Fibroblast of peridontal ligament (primary cell): ENCODE results near the gene MACROD2.
"Not testable (repeated sequence)": the region's sequence is repeated elsewhere in the genome, so short reads cannot be mapped to it uniquely, and the experiment has no call there.

ENCODE experiments used
- DNase-seq: peaks from one replicate; pipeline ENCODE4 v3.0.0-alpha.2; 2010; ENCODE audit errors: extremely low read depth

Gene MACROD2

DNA sequence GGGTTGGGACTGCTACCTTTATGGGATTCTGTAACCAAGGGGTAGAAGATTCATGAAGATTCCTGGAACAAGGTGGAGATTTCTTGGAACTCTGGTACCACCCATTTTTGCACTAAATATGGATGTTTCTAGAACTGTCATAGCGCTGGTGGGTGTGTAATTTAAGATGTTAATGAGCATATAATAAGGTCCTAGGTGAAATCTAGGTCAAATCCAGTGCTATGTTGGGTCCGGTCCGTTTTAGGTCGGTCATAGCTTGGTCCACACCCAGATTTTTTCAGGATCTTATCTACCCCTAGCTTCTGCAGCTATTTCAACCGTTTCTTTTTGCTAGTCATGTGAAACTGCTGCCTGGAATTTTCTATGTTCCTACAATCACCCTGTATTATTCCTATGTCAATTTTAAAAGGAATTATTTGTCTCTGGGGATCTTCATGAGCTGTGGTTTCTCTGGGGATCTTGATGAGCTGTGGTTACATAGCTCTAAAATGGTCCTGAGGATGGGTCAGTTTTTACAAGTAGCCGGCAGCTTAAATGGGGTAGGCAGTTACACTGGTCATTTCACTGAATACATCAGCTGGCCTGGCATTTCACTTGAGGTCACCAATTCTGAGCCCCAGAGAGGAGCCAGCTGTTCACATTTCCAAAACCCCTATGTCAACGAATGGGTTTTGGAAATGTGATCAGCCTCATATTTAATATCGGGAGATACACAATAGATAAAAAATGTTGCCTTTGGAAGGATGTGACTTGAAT lies 994.4 kb downstream of the MACROD2 start:
- DNase-seq, result no peak

DNA sequence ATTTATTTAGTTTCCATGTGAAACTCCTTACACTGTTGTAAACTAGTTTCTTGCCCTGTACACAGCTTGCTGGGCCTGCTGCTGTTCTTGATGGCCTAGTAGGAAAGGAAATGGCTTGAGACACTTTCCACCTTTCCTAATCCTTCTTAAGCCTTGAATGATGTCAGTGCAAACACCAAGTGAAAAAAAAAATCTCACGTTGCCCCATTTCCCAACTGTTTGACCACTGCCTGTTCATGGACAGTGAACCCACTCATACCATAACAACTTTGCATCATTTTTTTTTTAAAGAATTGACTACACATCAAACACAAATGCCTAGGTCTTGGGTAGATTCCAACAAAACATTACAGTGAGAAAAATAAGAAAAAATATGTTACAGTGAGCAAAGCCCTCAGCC lies 995.7 kb downstream of the MACROD2 start:
- peak; percentile 14 for DNase-seq

DNA sequence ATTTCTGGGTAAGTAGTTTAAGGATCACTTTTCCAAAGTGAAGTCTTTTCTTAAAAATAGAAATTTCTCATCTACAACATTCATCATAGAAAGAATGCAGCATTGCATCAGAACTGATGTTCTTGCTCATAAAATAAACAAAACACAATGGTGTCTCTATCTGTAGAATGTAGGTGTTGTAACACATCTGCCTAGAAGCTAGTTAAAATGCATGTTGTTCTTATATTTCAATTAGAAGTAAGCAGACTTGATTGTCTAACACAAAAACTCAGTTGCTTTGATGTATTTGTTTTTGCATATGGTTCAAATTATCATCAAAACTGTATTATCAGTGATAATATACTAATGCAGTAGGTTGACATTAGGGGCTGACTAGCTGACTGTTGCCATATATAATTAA lies 996.8 kb downstream of the MACROD2 start:
- peak; percentile 59 for DNase-seq

DNA sequence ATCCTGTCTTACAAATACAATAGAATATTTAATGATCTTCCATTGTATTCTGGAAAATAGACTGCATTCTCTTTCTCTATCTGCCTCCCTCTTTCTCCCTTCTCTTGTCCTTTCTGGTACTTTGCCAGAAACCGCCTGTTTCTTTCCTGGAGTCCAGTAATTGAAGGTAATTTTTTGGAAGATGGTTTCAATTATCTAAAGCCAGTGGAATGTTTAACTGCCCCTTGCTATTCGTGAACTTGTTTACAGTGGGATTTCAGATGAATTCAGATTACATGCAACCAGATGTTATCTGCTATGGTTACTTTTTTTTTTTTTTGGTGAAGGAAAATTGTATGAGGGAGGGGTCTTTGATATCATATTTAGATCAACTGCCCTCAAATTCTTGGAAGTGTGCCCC lies 997.6 kb downstream of the MACROD2 start:
- DNase-seq, result peak; percentile 61

DNA sequence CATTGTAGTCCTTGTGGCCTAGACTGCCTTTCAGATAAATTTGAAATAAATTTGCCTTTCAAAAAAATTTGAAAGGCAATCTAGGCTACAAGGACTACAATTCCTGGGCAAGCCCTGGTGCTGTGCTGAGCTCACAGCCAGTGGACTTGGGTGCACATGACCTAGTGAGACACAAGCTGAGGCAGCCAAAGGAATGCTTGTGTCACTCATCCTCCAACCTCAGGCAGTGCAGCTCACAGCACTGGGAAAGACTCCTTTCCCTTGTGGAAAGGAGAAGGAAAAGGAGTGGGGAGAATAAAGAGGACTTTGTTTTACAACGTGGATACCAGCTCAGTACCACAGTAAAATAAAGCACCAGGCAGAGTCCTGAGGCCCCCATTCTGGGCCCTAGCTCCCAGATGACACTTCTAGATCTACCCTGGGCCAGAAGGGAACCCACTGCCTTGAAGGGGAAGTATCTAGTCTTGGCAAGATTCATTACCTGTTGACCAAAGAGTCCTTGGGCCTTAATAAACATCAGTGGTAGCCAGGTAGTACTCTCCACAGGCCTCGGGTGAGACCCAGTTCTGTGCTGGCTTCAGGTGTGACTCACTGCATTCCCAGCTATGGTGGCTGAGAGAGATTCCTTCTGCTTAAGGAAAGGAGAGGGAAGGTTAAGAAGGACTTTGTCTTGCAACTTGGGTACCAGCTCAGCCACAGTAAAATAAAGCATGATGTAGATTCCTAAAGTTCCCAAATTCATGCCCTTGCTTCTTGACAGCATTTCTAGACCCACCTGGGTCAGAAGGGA lies 1001.8 kb downstream of the MACROD2 start:
- DNase-seq, result no peak

DNA sequence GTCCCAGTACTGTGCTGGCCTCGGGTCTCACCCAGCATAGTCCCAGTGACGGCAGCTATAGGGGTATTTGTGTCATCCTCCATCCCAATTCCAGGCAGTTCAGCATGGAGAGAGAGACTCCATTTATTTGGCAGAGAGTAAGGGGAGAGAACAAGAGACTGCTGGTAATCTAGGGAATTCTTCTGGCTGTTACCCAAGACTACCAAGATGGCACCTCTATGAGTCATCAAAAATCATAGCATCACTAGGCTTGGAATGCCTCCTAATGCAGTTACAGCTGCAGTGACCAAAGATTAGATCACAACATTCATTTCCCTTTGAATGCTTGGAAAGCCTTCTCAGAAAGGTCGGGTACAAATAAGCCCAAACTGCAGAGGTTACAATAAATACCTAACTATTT lies 1002.5 kb downstream of the MACROD2 start:
- peak; percentile 57 for DNase-seq

DNA sequence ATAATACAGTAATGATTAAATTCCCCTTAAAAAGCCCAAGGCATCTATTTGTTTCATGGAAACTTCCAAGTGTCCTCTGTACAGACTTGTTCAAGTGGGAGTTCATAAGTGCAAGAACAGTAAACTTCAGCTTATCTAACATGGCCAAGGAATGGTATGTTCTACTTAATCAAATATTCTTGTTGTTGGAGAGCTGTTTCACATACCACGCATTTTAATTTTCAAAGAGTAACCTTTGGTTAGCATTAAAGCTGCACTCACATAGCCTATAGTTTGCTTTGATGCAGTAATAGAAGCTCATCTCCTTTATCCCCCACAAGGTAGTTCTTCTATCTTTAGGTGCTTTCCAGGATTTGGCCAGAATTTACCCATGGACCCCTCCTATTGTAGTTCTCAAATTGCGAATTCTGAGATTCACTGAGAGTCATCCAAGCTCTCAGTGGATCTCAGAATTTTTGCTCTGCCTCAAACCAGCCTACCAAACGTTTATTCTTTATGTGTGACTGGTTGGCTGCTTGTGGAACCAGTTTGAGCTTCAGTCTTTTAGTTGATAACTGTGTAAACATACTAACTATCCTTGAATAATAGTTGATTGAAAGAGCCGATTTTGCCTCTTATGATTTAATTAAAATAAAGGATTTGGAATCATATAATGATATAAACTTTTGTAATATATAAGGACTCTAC lies 1010.1 kb downstream of the MACROD2 start:
- no peak for DNase-seq

DNA sequence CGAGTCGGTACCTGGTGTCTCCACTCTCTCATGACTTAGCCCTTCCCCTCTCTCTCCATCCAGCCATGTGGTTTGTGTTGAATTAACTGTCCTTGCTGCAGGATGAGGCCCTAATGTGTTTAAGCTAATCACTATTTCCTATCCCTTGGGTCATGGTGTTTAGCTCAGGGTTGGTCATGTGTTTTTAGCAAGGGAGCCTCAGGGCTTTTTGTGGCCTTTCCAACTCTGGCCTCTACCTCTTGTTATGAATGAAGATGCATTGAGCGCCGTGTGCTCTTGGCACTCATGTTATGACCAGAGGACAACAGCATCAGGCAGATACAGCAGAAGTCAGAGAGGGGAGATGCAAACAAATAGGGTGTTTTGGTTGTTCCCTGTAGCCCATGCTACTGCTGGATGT lies 1016.3 kb downstream of the MACROD2 start:
- DNase-seq, result no peak

DNA sequence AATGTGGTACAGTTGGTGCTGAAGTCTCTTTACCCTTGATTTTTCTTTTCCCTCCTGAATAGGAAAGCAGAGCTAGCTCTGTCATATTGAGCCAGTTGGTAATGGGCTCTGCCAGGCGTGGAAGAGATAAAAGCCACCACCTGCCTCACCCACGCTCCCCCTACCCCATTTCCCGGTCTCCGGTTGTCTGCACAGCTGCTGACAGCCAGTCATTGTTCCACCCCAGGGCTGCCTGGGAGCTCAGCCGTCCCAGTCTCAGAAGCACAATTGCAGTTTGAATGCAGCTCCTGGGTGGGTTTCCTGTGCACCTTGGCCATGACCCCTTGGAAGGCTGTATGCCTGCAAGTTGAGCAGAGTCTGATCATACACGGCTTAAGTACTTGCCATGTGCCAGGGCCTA lies 1017.2 kb downstream of the MACROD2 start:
- DNase-seq, result no peak

DNA sequence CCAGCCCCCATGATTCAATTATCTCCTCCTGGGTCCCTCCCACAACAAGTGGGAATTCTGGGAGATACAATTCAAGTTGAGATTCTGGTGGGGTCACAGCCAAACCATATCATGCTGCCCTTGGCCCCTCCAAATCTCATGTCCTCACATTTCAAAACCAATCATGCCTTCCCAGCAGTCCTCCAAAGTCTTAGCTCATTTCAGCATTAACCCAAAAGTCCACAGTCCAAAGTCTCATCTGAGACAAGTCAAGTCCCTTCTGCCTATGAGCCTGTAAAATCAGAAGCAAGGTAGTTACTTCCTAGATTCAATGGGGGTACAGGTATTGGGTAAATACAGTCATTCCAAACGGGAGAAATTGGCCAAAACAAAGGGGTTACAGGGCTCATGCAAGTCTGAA lies 1021.6 kb downstream of the MACROD2 start:
- DNase-seq, result not testable (repeated sequence)

DNA sequence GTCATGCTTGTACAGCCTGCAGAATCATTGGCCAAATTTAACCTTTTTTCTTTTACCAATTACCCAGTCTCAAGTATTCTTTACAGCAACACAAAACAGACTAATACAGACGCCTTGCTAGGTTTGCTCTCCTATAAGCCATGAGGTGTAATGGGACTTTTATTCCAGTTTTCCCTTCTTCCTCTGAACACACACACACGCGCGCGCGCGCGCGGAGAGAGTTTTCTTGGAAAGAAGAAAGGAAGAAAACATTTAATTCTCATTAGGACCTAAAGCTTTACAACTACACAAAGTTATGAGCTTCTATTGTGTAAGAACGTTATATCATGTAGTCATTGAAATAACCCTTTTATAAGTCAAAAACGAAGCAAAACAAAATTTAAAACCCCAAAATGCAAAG lies 1023.6 kb downstream of the MACROD2 start:
- DNase-seq, result no peak

DNA sequence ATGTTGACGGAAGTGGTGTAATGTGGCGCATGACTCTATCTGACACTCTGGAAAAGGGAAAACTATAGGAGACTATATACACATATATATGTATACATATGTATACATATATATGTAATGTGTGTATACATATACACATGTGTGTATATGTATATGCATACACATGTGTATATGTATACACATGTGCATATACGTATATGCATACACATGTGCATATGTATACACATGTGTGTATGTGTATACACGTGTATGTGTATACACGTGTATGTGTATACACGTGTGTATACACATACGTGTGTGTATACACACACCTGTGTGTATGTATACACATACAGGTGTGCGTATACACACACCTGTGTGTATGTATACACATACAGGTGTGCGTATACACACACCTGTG lies 1025.5 kb downstream of the MACROD2 start:
- DNase-seq, result no peak

DNA sequence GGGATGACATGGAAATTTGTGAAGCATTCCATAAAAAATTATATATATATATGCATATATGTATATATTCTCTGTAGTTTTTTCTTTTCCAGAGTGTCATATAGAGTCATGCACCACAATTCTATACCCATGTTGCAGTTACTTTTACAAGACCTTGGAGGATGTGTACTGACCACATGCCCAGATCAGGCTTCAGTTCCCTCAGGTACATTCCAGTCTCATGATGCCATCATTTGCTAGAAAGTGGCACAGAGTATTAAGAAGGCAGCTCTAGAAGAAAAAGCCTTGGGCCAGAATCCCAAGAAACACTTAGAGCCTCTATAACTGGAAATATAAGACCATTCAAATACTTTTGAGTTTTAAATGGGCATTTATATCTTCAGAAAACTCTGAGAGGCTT lies 1027.6 kb downstream of the MACROD2 start:
- DNase-seq, result no peak

DNA sequence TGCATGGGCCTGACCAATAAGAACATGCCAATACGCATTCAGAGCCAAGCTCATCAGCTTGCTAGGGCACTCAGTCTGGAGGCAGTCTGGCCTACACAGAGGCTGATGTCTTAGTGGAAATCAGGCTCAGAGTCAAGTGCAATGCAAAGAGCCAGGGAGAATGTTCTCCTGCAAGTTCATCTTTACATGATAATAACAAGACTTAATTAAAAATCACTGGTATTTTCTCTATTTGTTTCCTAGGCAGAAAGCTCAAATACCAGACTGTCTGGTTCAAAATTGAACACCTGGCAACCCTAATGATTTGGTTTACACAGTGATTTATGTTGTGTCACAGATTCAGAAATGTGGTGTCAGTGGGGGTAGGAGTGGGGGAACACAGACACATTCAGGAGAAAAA lies 1031.4 kb downstream of the MACROD2 start:
- DNase-seq, result no peak

DNA sequence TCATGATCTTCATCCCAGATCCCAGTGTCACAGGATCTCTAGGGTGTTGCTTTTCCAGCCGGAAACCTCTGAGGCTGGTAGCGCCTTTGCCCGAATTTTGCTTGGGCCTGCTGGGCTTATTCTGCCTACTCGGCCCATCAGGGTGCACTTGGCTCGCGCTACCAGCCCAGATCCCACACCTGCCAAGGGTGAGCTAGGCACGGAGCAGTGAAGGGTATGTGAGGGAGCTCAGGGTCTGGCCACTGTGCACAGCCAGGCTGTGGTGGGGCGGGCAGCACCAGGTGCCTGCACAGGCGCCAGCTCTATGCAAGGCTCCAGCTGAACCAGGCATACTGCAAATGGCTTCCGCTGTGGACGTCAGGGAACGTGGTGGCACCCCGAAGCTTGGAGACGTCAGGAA lies 1035.5 kb downstream of the MACROD2 start:
- no peak for DNase-seq

DNA sequence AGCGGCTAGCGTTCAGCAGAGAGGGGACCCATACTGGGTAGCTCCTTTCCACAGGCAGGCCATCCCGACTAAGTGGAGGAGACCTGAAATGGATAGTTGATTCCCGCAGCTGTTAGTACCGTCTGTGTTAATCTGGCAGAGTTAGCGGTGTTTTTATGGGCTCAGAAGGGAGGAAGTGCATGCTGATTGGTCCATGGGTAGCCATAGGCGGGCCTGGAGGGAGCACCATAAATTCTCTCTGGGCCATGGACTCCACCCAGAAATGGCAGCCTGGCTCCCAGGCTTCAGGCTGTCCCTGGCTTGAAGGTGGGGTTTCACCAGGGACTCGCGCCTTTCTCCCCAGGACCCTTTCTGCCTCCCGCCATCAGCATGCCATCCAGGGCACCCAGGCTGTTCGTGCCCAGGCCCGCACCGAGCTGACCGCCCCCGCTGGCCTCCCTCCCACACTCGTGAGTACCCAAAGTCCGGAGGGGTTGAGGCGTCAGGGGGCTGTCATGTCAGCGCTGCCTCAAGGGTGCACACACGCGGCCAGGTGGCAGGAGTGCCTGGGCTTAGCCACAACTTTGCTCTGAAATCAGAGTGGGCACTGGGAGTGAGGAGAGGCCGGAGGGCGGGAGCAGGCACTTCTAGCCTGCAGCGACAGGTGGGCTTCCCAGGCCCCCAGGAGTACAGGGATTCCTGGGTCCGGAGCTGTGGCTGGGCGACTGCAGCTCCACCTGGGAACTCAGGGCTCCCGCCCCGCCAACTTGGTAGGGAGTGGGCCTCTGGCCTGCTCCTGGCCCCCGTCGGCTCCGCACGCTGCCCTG lies 1036.4 kb downstream of the MACROD2 start:
- no peak for DNase-seq

DNA sequence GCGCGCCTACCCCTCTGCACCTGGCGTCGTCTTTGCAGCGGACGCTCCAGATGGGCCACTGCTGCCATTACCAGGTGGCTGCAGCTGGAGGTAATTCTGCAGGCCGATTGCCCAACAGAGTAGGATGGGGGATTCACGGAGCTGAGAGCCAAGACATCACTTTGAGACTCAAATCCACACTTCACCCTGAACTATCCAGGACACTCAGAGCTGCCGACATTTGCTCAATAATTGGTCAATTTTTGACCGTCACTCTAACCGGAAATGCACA lies 1037.0 kb downstream of the MACROD2 start:
- DNase-seq, result no peak

DNA sequence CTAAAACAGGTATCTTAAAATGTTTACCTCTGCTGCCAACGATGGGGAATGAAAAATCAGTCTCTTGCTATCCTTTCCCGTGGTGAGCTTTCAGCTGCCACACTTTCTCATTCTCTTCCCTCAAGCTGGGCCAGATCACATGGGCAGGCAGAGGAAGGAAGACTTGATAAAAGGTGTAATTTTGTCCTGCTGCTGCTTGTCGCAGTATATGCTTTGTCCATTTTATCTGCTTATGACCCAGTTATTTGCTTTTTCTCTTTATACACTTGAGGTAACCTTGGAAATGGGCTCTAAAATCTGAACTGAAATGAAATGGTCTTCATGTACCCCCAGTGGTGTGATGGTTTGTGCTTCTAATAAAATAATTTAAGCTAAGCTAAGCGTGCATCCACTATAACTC lies 1038.0 kb downstream of the MACROD2 start:
- no peak for DNase-seq

DNA sequence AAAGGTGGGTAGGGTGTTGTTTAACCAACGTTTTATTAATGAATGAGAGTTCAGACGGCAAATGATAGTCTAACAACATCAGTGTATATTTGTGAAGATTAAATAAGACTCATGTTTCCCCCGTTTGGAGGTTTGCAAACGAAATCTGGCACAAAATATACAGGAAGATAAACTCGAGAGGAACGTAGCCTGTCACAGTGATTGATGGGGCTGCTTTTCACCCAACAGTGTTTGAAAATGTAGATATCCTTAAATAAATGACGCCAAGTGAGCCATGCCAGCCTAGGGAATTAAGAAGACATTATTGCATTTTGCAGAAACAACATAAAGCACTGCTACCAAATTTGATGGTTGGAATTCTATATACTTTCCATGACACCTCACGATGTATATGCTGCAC lies 1038.6 kb downstream of the MACROD2 start:
- DNase-seq, result no peak

DNA sequence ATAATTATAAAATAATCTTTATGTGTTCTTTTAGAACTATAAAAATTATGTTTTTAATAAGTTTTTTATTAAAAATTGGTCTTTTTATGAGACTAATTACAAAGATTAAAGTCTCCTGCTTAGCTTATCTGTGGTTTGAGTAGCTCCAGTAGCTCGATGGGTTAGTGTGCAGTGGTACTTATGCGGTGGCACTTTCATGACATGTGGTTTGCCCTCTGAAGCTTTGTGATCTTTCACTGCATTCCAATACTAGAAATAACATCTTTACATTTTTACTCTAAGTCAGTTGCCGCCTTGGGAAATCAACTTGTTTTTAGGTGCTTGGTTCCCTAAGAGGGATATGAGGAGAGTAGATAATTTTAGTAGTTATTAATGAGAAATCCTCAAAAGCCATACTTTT lies 1041.6 kb downstream of the MACROD2 start:
- DNase-seq, result no peak

DNA sequence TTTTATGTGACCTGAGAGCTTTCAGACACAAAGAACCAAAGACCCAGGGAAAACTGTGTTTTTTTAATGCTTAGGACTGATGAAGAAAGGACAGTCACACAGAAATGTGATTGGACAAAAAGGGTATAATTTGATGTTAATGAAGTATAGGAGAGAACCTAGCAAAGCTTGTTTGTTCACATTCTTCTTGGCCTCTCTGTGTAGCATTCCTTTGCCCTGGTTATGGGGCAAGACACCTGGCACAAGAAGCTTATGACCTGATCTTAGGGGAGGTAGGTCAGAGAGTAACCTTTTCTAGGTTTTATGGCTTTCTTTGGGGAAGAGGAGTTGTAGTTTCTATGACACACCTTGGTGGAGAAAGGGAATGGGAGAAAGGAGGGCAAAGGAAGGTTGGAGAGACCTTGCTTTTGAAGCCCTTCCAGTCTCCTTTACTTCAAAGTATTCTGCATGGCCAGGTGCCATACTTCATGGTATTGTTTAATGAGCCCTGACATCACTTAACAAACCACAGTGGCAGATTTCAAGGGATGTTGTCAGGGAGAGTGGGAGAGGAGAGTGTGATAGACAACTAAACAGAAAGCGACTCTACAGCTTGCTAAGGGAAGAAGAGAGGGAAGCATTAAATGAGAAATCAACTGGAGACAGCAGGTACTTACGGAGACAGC lies 1043.9 kb downstream of the MACROD2 start:
- no peak for DNase-seq

DNA sequence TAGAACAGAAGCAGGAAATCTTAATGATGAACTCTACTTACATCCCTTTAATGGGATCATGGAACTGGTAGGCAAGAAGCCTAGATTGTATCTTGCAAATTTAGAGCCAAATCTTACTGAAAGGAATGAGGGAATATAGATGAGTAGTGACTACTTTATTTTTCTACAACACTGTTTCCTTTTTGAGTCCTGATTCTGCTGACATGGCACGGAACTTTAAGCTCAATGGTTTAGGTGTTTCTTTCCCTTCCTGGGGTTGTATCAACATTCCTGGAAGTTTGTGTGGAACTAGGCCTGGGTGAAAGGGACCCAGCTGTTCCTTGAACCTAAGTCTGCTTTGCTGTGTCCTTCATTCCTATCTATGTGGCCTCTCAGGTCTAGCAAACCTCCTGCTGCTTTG lies 1047.4 kb downstream of the MACROD2 start:
- DNase-seq, result no peak
